ENCODE data around the gene DARS2.
"Not testable (repeated sequence)": the region's sequence is repeated elsewhere in the genome, so short reads cannot be mapped to it uniquely, and the experiment has no call there.

The DARS2 gene

DNA sequence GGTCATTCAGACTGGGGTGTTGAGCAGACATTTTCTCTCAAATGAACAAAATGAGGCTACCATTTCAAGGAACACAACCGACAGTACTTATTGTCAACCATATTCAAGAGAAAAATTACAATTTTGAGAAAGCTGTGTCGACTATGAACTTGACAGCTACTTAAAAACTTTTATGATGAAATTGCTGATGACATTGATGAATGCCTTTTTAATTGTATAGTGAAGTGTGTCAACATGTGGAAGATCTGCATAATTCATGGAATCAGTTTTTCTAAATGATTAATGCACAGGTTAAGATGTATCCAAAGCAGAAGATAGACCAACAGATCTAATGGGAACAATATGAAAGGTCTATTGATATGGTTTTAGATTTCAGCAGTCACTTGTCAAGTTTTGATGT lies 34.6 kb upstream of the DARS2 start:
- Histone ChIP-seq H2AFZ (no peak overlapping the region), H3K9ac (no peak overlapping the region), H3K4me2 (ENCODE audit: low read length) (no peak overlapping the region)

GRCh38 chr1:173798078-173798477 lies 26.4 kb upstream of the DARS2 start:
- Histone ChIP-seq H3K36me3 (ENCODE audit: control insufficient read depth, insufficient read depth, low read length) (no peaks in the 10 kb centered on the region), H3K4me1 (no peaks in the 10 kb centered on the region), H3K27me3 (ENCODE audit: control insufficient read depth, insufficient read depth, low read length) (no peaks in the 10 kb centered on the region), H3K9me3 (ENCODE audit: control insufficient read depth, low read length) (no peaks in the 10 kb centered on the region), H3K4me2 (ENCODE audit: low read length) (no peak overlapping the region), H3K9ac (no peak overlapping the region), H2AFZ (no peak overlapping the region), H3K79me2 (no peaks in the 10 kb centered on the region), H3K4me3 (ENCODE audit: low read depth, low read length) (no peak overlapping the region), H3K27ac (no peak overlapping the region)
- no peak for TF ChIP-seq CTCF (IDR thresholded peaks at IDR 0.05)

More for the DNA sequence above, 34.6 kb upstream of the DARS2 start:
- Histone ChIP-seq H3K4me3 (ENCODE audit: low read depth, low read length) (no peak overlapping the region), H3K36me3 (ENCODE audit: control insufficient read depth, insufficient read depth, low read length) (no peaks in the 10 kb centered on the region), H3K9me3 (ENCODE audit: control insufficient read depth, low read length) (no peaks in the 10 kb centered on the region), H3K4me1 (no peaks in the 10 kb centered on the region), H3K27ac (no peak overlapping the region), H3K27me3 (ENCODE audit: control insufficient read depth, insufficient read depth, low read length) (no peaks in the 10 kb centered on the region), H3K79me2 (no peaks in the 10 kb centered on the region)
- no peak for TF ChIP-seq CTCF (IDR thresholded peaks at IDR 0.05)

DNA sequence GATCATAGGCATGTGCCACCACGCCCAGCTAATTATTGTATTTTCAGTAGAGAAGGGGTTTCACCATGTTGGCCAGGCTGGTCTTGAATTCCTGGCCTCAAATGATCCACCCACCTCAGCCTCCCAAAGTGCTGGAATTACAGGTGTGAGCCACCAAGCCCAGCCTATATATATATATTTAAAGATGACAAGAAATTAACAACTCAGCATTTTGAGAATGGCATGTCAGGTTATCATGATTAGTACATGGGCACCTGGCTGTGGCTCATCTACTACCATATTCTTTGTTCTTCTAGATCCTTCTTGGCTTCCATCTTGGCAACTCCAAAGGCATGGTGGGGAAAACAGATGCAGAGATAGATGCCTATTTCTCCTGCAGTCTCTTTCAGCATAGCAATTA lies 24.5 kb upstream of the DARS2 start:
- not testable (repeated sequence) for H3K27ac ChIP-seq; H3K4me2 ChIP-seq (ENCODE audit: low read length); H3K4me3 ChIP-seq (ENCODE audit: low read depth, low read length); H3K36me3 ChIP-seq (ENCODE audit: control insufficient read depth, insufficient read depth, low read length); H3K4me1 ChIP-seq; H3K9me3 ChIP-seq (ENCODE audit: control insufficient read depth, low read length); H2AFZ ChIP-seq; H3K79me2 ChIP-seq; H3K9ac ChIP-seq; H3K27me3 ChIP-seq (ENCODE audit: control insufficient read depth, insufficient read depth, low read length)

- no peaks in the 10 kb centered on the region for H3K27me3 ChIP-seq (ENCODE audit: control insufficient read depth, insufficient read depth, low read length)
- no peaks in the 10 kb centered on the region for H3K4me1 ChIP-seq
- H3K36me3 ChIP-seq (ENCODE audit: control insufficient read depth, insufficient read depth, low read length): no peaks in the 10 kb centered on the region
- no peak overlapping the region for H3K4me2 ChIP-seq (ENCODE audit: low read length)
- no peak for TF ChIP-seq CTCF (IDR thresholded peaks at IDR 0.05)
- H3K27ac ChIP-seq: no peak overlapping the region
- no peaks in the 10 kb centered on the region for H3K9me3 ChIP-seq (ENCODE audit: control insufficient read depth, low read length)
- H3K9ac ChIP-seq: no peak overlapping the region
- no peaks in the 10 kb centered on the region for H3K79me2 ChIP-seq
- H2AFZ ChIP-seq: no peak overlapping the region
- no peak overlapping the region for H3K4me3 ChIP-seq (ENCODE audit: low read depth, low read length)
Measured at GRCh38 chr1:173802961-173803360, 21.5 kb upstream of the DARS2 start.

- not testable (repeated sequence) for H3K9ac ChIP-seq; H3K36me3 ChIP-seq (ENCODE audit: control insufficient read depth, insufficient read depth, low read length); H2AFZ ChIP-seq; H3K4me1 ChIP-seq; H3K4me2 ChIP-seq (ENCODE audit: low read length); H3K27me3 ChIP-seq (ENCODE audit: control insufficient read depth, insufficient read depth, low read length); H3K27ac ChIP-seq; H3K79me2 ChIP-seq; H3K4me3 ChIP-seq (ENCODE audit: low read depth, low read length); H3K9me3 ChIP-seq (ENCODE audit: control insufficient read depth, low read length)
Measured at GRCh38 chr1:173813654-173814053, 10.8 kb upstream of the DARS2 start.

- Histone ChIP-seq H3K36me3 (ENCODE audit: control insufficient read depth, insufficient read depth, low read length) (no peaks in the 10 kb centered on the region), H3K4me2 (ENCODE audit: low read length) (no peak overlapping the region)
Measured at GRCh38 chr1:173818459-173818858, 6.0 kb upstream of the DARS2 start.

More at GRCh38 chr1:173818459-173818858, 6.0 kb upstream of the DARS2 start:
- H3K79me2 ChIP-seq: no peaks in the 10 kb centered on the region
- no peak overlapping the region for H3K27ac ChIP-seq
- TF ChIP-seq CTCF (IDR thresholded peaks at IDR 0.05): no peak
- H3K27me3 ChIP-seq (ENCODE audit: control insufficient read depth, insufficient read depth, low read length): no peaks in the 10 kb centered on the region
- no peak overlapping the region for H2AFZ ChIP-seq
- H3K9me3 ChIP-seq (ENCODE audit: control insufficient read depth, low read length): no peaks in the 10 kb centered on the region
- no peak overlapping the region for H3K9ac ChIP-seq
- no peaks in the 10 kb centered on the region for H3K4me1 ChIP-seq
- H3K4me3 ChIP-seq (ENCODE audit: low read depth, low read length): no peak overlapping the region
